ENCODE measurements around the gene KRT84. TPM values are rescaled to one million over a fixed set of nuclear protein-coding genes. Genes with fewer than 3 reads are reported as not detected.

The KRT84 gene
- total RNA-seq, 1 experiment from 2014 or later, result not detected

DNA sequence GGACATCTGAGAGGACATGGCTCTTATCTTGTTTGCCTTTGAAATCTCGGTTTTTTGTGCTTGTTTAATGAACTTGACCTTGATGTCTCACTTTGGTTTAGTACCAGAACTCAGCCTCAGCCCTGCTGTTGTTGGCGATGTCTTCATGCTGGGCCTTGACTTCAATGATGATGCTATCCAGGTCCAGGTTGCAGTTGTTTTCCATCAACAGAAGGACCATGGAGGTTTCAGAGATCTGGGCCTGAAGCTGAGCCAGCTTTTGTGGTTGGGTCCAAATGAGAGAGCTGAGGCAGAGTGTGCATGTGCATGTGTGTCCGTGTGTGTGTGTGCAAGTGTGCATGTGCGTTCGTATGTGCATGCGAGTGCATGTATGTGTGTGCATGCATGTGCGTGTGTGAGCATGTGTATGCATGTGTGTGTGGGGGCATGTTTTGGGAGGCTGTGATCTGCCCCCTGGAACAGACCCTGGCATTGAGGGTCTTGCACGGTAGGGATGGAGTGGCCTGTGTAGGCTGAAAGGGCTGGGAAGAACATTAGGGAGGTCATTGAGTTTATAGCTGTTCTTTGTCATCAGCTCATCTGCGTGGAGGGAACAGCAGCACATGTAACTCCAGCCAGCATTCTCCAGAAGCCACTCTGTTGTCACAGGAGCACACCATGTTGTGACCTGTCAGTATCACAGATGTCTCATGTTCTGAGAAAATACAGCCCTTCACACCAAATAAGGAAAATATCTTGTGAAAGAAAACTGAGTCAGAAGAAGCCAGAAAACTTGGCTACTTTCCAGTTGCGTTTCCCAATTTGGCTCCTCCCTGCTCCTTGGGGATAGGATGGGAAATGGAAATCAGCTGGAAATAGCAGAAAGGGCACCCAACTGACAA lies 30.7 kb upstream of the KRT84 start:
- ChIA-PET POLR2A (interaction anchor here (0.9 to 1.5 kb wide), 5 partner anchors 13 to 195 kb away, joined by 3 to 5 read pairs (median 3); partner anchors contain the start of gene KRT6A), CTCF (interaction anchor here (1.1 kb wide), 1 partner anchor 14 kb away, joined by 5 read pairs; no protein-coding TSS in a partner anchor)
- intact Hi-C loops (cut with micrococcal nuclease), result no loop called here
- H3K36me3 Mint-ChIP-seq (ENCODE audit: insufficient read depth, unreplicated experiment), result no peaks in the 10 kb centered on the region
- peaks cover 32% of the 10 kb centered on the region for H3K4me1 Mint-ChIP-seq (ENCODE audit: insufficient read depth, unreplicated experiment)
- H3K27ac Mint-ChIP-seq (ENCODE audit: low read depth, unreplicated experiment), result peak overlapping the region; percentile 56
- DNase-seq (ENCODE audit: unreplicated experiment), result peak; percentile 99
- no peaks in the 10 kb centered on the region for H3K27me3 Mint-ChIP-seq (ENCODE audit: insufficient read depth, unreplicated experiment)
- no TSS peak for BruUV-seq (replicated peaks)
- TF ChIP-seq, protein P1, sequence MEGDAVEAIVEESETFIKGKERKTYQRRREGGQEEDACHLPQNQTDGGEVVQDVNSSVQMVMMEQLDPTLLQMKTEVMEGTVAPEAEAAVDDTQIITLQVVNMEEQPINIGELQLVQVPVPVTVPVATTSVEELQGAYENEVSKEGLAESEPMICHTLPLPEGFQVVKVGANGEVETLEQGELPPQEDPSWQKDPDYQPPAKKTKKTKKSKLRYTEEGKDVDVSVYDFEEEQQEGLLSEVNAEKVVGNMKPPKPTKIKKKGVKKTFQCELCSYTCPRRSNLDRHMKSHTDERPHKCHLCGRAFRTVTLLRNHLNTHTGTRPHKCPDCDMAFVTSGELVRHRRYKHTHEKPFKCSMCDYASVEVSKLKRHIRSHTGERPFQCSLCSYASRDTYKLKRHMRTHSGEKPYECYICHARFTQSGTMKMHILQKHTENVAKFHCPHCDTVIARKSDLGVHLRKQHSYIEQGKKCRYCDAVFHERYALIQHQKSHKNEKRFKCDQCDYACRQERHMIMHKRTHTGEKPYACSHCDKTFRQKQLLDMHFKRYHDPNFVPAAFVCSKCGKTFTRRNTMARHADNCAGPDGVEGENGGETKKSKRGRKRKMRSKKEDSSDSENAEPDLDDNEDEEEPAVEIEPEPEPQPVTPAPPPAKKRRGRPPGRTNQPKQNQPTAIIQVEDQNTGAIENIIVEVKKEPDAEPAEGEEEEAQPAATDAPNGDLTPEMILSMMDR (IDR thresholded peaks at IDR 0.05; ENCODE audit: unreplicated experiment), result no peak
- no peaks in the 10 kb centered on the region for H3K9me3 Mint-ChIP-seq (ENCODE audit: unreplicated experiment)
- no peak overlapping the region for H3K4me3 Mint-ChIP-seq (ENCODE audit: unreplicated experiment)

DNA sequence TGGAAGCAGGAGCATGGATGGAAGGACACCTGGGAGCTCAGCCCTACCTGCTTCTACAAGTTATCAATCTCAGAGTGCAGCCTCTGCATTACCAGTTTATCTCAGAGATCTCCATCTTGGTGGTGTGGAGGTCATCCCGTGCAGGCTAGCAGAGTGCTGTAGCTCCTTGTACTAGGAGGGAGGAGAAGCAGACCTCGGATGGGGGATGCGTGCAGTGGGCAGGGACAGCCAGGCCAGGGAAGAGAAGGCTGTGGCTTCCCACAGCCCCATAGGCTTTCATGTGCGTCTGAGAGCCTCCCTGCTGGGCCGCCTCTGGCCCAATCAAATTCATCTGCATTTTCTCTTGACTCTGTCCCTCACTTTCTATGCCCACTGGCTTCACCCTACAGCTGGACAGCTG lies 29.5 kb upstream of the KRT84 start:
- TF ChIP-seq, protein P1 (IDR thresholded peaks at IDR 0.05; ENCODE audit: unreplicated experiment), result no peak
- Mint-ChIP-seq H3K9me3 (ENCODE audit: unreplicated experiment) (no peaks in the 10 kb centered on the region), H3K27ac (ENCODE audit: low read depth, unreplicated experiment) (peak overlapping the region; percentile 56), H3K4me1 (ENCODE audit: insufficient read depth, unreplicated experiment) (peaks cover 27% of the 10 kb centered on the region), H3K4me3 (ENCODE audit: unreplicated experiment) (no peak overlapping the region), H3K36me3 (ENCODE audit: insufficient read depth, unreplicated experiment) (no peaks in the 10 kb centered on the region), H3K27me3 (ENCODE audit: insufficient read depth, unreplicated experiment) (no peaks in the 10 kb centered on the region)
- ChIA-PET CTCF (interaction anchor here (0.6 kb wide), 1 partner anchor 19 kb away, joined by 3 read pairs; no protein-coding TSS in a partner anchor), POLR2A (interaction anchor here (0.6 kb wide), 1 partner anchor 163 kb away, joined by 3 read pairs; no protein-coding TSS in a partner anchor)
- no TSS peak for BruUV-seq (replicated peaks)
- no peak for DNase-seq (ENCODE audit: unreplicated experiment)
- intact Hi-C loops (cut with micrococcal nuclease), result no loop called here

DNA sequence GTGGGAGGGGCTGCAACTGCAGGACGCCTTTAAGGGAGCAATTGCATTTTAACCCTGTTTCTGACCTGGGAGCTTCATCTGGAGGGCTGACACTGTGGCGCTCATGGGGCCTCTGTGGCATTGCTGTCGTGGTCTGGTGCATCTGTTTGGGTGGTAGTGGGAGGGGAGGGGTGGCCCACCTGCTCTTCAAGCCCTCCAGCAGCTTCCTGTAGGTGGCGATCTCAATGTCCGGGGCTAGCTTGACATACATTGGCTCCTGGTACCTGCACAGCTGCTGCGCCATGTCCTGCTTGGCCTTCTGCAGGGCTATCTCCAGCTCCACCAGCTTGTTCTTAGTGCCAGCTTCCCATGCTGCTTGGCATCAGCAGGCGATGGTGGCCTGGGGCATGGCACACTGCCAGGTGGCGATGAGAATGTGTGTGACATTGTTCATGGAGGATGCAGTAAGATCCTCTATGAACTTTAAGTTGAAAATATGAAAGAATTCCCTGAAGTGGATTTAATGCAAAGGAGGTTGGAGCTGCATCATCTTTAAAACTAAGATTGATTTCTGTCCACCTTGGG lies 28.4 kb upstream of the KRT84 start:
- H3K9me3 Mint-ChIP-seq (ENCODE audit: unreplicated experiment), result no peaks in the 10 kb centered on the region
- ChIA-PET POLR2A (interaction anchor here (0.7 kb wide), 1 partner anchor 41 kb away, joined by 3 read pairs; no protein-coding TSS in a partner anchor), CTCF (interaction anchor here (0.6 to 1.2 kb wide), 3 partner anchors 15 to 33 kb away, joined by 3 to 6 read pairs (median 5); no protein-coding TSS in a partner anchor)
- no TSS peak for BruUV-seq (replicated peaks)
- H3K4me1 Mint-ChIP-seq (ENCODE audit: insufficient read depth, unreplicated experiment), result peaks cover 22% of the 10 kb centered on the region
- TF ChIP-seq, protein P1 (IDR thresholded peaks at IDR 0.05; ENCODE audit: unreplicated experiment), result no peak
- no peak overlapping the region for H3K4me3 Mint-ChIP-seq (ENCODE audit: unreplicated experiment)
- H3K36me3 Mint-ChIP-seq (ENCODE audit: insufficient read depth, unreplicated experiment), result no peaks in the 10 kb centered on the region
- intact Hi-C loops (cut with micrococcal nuclease), result no loop called here
- H3K27me3 Mint-ChIP-seq (ENCODE audit: insufficient read depth, unreplicated experiment), result peaks cover 3% of the 10 kb centered on the region
- no peak overlapping the region for H3K27ac Mint-ChIP-seq (ENCODE audit: low read depth, unreplicated experiment)
- no peak for DNase-seq (ENCODE audit: unreplicated experiment)

DNA sequence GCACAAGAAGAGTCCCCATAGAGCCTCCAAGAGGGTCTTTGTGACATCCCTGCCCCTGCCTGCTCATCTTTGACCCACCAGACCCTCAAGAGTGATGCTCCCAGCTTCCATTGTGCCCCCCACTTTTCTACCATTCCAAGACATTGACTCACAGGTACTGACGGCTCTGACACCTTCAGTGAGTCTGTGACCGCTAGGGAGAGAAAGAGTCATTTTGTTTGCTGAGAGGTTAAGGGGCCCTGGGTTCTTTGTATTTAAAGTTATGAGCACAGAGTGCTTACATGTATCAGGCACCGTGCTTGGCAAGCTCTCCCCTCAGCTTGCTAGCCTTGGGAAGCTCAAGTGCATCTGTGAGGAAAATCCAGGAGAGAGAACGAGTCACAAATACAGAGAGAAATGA lies 27.8 kb upstream of the KRT84 start:
- Mint-ChIP-seq H3K4me3 (ENCODE audit: unreplicated experiment) (no peak overlapping the region), H3K27ac (ENCODE audit: low read depth, unreplicated experiment) (peak overlapping the region; percentile 2), H3K27me3 (ENCODE audit: insufficient read depth, unreplicated experiment) (peaks cover 10% of the 10 kb centered on the region), H3K4me1 (ENCODE audit: insufficient read depth, unreplicated experiment) (peaks cover 22% of the 10 kb centered on the region), H3K36me3 (ENCODE audit: insufficient read depth, unreplicated experiment) (no peaks in the 10 kb centered on the region), H3K9me3 (ENCODE audit: unreplicated experiment) (no peaks in the 10 kb centered on the region)
- TF ChIP-seq, protein P1 (IDR thresholded peaks at IDR 0.05; ENCODE audit: unreplicated experiment), result no peak
- DNase-seq (ENCODE audit: unreplicated experiment), result no peak
- CTCF ChIA-PET, result interaction anchor here (1.0 to 1.2 kb wide), 3 partner anchors 15 to 93 kb away, joined by 4 to 6 read pairs (median 5); no protein-coding TSS in a partner anchor
- POLR2A ChIA-PET, result interaction anchor here (0.7 kb wide), 1 partner anchor 42 kb away, joined by 3 read pairs; no protein-coding TSS in a partner anchor
- intact Hi-C loops (cut with micrococcal nuclease), result no loop called here
- BruUV-seq (replicated peaks), result no TSS peak

Data from MCF 10A (cell line).